Left lung (tissue), 14 donors: ENCODE measurements around the gene GARIN3. TPM values are rescaled to one million over a fixed set of nuclear protein-coding genes. Genes with fewer than 3 reads are reported as not detected.

ENCODE experiments used
- ATAC-seq: fragments of 200-7000 bp; cut with Tn5 transposase; one replicate; pipeline ENCODE4 v1.9.1; 2020; ENCODE audit warnings: moderate library complexity
- DNase-seq, 4 donors: peaks; one replicate each; pipeline ENCODE4 v3.0.0-alpha.2; 2013 to 2020
- H3K27ac ChIP-seq, 2 donors: fragments of 200-600 bp; sonication (generic) in 1 of 2; one replicate each; pipeline versions ENCODE4 v1.5.0 to v1.8.0; 2020 to 2021
- H3K27me3 ChIP-seq, 2 donors: fragments of 200-600 bp; sonication (generic) in 1 of 2; one replicate each; pipeline versions ENCODE4 v1.5.0 to v1.8.0; 2020 to 2021
- H3K36me3 ChIP-seq, 2 donors: fragments of 200-600 bp; sonication (generic) in 1 of 2; one replicate each; pipeline versions ENCODE4 v1.5.0 to v1.8.0; 2020 to 2021
- H3K4me1 ChIP-seq, 2 donors: fragments of 200-600 bp; one replicate each; pipeline ENCODE4 v1.8.0; 2021
- H3K4me3 ChIP-seq, 2 donors: fragments of 200-600 bp; sonication (generic) in 1 of 2; one replicate each; pipeline versions ENCODE4 v1.5.0 to v1.8.0; 2020 to 2021; ENCODE audit warnings: mild to moderate bottlenecking in 1 of 2
- H3K9me3 ChIP-seq, 2 donors: fragments of 200-600 bp; sonication (generic) in 1 of 2; one replicate each; pipeline versions ENCODE4 v1.5.0 to v1.8.0; 2020 to 2021
- intact Hi-C, 2 donors: fragments of 100-400 bp; cut with DNase I; formaldehyde crosslinking; loops; one replicate each; pipeline versions ENCODE4 v1.11.2 to v1.14.2; 2022
- long read RNA-seq, 12 donors: library from polyadenylated mRNA in 2 of 12; unstranded in 2 of 12; transcript quantifications; one replicate each; pipeline ENCODE4 v2.0.0 and lab custom pipeline, GENCODE V29; 2019 to 2026
- polyA plus RNA-seq, 6 donors: library from polyadenylated mRNA; unstranded; fragments of 120-200 nt; gene quantifications; one replicate each; pipeline ENCODE4 v1.2.1, GENCODE V29; 2013; ENCODE audit not compliant: insufficient read length in 6 of 6
- total RNA-seq, 2 donors: library from RNA; stranded (reverse); fragmentation: NEBNext Ultra II Directional; extraction: Animal tissue kit (Norgen Biotek cat#: 25700); gene quantifications; one replicate each; pipeline ENCODE4 v1.2.1, GENCODE V29; 2021
- TF ChIP-seq, protein P1 (sequence below), 2 donors: fragments of 200-600 bp; sonication (generic) in 1 of 2; IDR thresholded peaks; one replicate each; pipeline versions ENCODE4 v1.5.0 to v1.8.0; 2021; ENCODE audit warnings: antibody characterized with exemption in 2 of 2
- donor health status: DM: no; HTN: yes; CAD: no.
- donor health status: DM: no; HTN: no; CAD: no.

GARIN3 gene
- total RNA-seq (not detected), polyA plus RNA-seq (not detected)
- long read RNA-seq, donor 1 = 0 reads
- long read RNA-seq, donor 2 = 0 reads
- long read RNA-seq, donor 3 = 0 reads
- long read RNA-seq, donor 4 = 0 reads
- long read RNA-seq, donor 5 = 0 reads
- long read RNA-seq, donor 6 = 0 reads
- long read RNA-seq, donor 7 = 0 reads
- long read RNA-seq, donor 8 = 0 reads
- long read RNA-seq, donor 9 = 0 reads
- long read RNA-seq, donor 10 = 0 reads
- long read RNA-seq, donor 11 = 0 reads
- long read RNA-seq, donor 12 = 0 reads

DNA sequence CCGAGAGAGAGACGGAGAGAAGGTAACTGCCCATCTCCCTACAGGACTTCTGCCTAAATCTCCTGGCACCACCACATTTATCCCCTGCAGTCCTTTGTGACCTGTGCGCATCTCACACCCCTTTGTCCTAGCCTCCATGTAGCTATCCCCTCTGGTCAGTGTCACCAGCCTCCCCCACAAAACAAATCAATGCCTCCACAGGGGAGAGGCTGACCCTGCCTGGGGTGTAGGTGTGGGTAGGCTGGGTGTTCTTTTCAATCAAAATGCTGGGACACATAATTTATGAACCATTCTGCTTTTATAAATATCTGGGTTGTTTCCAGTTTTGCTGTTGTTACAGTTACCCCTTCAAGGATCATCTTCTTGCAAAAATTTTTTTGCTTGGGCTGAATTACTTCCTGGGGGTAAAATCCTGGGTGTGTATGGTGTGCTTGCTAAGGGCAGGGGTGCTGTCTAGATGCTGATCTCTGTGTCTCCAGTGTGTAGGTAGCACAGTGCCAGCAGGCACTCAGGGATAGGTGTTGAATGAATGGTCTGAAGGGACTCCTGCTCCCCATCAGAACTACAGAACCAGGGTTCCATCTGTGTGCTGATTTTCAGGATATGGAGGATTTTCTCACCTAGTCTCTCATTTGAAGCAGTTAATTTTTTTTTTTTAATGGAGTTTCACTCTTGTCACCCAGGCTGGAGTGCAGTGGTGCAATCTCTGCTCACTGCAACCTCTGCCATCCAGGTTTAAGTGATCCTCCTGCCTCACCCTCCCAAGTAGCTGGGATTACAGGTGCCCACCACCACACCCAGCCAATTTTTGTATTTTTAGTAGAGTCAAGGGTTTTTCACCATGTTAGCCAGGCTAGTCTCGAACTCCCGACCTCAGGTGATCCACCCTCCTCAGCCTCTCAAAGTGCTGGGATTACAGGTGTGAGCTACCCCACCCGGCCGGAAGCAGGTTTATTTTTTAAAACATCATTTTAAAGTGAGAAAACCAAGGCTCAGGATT, at the start of gene GARIN3:
TSS of gene GARIN3 (minus strand) at position 51 of the 1,000 bp plus-strand sequence. CDS start 96 bp downstream, outside the sequence.
- Histone ChIP-seq H3K9me3 (no peaks in the 10 kb centered on the region), H3K36me3 (no peaks in the 10 kb centered on the region), H3K27me3 (peaks cover 0 to 7% of the 10 kb centered on the region in 2 donors), H3K27ac (no peak within 1 kb of the TSS), H3K4me1 (no peaks in the 10 kb centered on the region), H3K4me3 (no peak within 1 kb of the TSS)
- TF ChIP-seq, protein P1, sequence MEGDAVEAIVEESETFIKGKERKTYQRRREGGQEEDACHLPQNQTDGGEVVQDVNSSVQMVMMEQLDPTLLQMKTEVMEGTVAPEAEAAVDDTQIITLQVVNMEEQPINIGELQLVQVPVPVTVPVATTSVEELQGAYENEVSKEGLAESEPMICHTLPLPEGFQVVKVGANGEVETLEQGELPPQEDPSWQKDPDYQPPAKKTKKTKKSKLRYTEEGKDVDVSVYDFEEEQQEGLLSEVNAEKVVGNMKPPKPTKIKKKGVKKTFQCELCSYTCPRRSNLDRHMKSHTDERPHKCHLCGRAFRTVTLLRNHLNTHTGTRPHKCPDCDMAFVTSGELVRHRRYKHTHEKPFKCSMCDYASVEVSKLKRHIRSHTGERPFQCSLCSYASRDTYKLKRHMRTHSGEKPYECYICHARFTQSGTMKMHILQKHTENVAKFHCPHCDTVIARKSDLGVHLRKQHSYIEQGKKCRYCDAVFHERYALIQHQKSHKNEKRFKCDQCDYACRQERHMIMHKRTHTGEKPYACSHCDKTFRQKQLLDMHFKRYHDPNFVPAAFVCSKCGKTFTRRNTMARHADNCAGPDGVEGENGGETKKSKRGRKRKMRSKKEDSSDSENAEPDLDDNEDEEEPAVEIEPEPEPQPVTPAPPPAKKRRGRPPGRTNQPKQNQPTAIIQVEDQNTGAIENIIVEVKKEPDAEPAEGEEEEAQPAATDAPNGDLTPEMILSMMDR (IDR thresholded peaks at IDR 0.05) = no peak
- DNase-seq = no peak
- intact Hi-C loops = no loop called here
- no peak for ATAC-seq

DNA sequence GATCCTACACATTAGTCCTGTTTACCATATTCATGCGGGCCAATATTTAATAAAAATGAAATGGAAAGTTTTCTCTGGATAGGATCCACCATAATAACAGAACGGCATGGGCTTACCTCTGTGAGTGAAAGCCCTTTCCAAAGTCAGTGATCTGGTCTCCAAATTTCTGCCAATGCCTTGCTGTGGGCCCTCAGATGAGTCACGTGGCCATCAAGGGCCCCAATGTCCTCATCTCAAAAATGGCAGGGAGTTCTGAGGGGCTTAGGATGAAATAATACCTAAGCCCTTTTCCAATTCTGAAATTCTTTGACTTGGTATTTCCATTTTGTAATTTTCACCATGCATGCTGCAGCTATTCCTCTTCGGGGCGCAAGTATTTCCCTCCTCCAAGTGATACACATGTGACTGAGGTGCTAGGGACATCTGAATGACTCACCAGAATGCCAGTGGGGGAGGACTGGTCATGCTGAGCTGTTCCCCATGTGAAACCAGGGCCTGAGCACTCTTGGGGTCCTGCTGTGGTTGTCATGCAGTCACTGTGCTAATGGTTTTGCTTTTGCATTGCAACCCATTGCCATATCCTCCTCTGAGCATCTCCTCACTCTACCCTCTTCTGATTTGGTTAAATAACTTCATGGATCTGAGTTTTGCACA, 49.6 kb upstream of the GARIN3 start:
- Histone ChIP-seq H3K4me3 (no peak overlapping the region), H3K9me3 (no peaks in the 10 kb centered on the region), H3K27ac (no peak overlapping the region), H3K4me1 (no peaks in the 10 kb centered on the region), H3K27me3 (no peaks in the 10 kb centered on the region), H3K36me3 (no peaks in the 10 kb centered on the region)
- intact Hi-C loops = no loop called here
- TF ChIP-seq, protein P1 (IDR thresholded peaks at IDR 0.05) = no peak
- ATAC-seq = no peak
- no peak for DNase-seq

DNA sequence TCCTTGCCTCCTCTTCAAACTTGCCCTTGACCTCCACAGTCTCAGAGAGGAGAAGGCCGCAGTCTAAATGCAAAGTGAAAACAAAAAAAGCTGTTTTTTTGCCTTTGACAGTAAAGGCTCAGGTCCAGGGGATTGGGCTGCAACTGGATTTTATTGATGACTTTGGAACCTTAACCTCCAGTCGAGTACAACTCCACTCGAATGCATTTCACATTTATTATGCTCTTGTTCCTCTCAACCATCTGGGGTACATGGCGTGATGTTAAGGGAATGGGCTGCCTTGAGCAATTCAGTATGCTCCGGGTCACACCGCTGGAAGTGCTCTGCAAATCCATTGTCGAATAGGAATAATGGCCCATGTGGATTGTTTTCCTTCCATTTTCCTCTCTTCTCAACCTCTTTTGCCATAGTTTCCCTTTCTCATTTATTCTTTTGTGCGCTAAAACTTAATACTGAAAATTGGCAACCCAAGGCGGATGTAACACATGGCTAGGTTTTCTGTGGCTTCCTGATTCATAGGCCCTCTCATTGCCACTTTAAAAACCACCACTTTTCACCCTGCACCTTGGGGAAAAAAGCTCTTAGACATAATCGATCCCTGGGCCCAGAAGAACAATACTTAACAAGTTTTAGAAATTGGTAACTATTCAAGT, 48.9 kb upstream of the GARIN3 start:
- intact Hi-C loops = no loop called here
- Histone ChIP-seq H3K27ac (no peak overlapping the region), H3K27me3 (no peaks in the 10 kb centered on the region), H3K4me3 (no peak overlapping the region), H3K9me3 (no peaks in the 10 kb centered on the region), H3K4me1 (no peaks in the 10 kb centered on the region), H3K36me3 (no peaks in the 10 kb centered on the region)
- DNase-seq (no peak), ATAC-seq (no peak)
- TF ChIP-seq, protein P1 (IDR thresholded peaks at IDR 0.05) = no peak

DNA sequence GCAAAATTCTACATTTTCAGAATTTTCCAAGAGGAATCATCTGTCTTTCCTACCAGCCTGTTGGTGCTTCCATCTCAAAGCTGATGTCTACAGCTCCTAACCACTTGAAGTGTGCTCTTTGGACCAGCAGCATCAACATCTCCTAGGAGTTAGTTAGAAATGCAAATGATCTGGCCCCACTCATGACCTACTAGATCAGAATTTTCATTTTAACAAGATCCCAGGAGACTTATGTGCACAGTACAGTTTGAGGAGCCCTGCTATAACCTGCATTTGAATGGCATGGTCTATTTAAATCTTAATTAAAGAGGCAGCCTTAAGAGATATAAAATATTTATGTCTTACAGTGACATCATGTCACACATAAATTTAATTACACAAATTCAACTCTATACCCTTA, 48.4 kb upstream of the GARIN3 start:
- TF ChIP-seq, protein P1 (IDR thresholded peaks at IDR 0.05) = no peak
- H3K27ac ChIP-seq = no peak overlapping the region
- ATAC-seq = no peak
- no peak for DNase-seq
- no peaks in the 10 kb centered on the region for H3K9me3 ChIP-seq
- no peak overlapping the region for H3K4me3 ChIP-seq
- no peaks in the 10 kb centered on the region for H3K4me1 ChIP-seq
- H3K27me3 ChIP-seq = no peaks in the 10 kb centered on the region
- H3K36me3 ChIP-seq = no peaks in the 10 kb centered on the region
- intact Hi-C loops = no loop called here
